Measurements from ENCODE around the gene PRRT4. TPM values are rescaled to one million over a fixed set of nuclear protein-coding genes. Genes with fewer than 3 reads are reported as not detected.

The PRRT4 gene
- total RNA-seq, 1 experiment from 2014 or later: not detected

GRCh38 chr7:128364166-128364870 is 2.8 kb upstream of the PRRT4 start:
- H3K4me3 Mint-ChIP-seq (ENCODE audit: unreplicated experiment): no peak overlapping the region
- H3K27ac Mint-ChIP-seq (ENCODE audit: low read depth, unreplicated experiment): no peak overlapping the region
- BruUV-seq (replicated peaks): no TSS peak
- intact Hi-C loops (cut with micrococcal nuclease): no loop called here
- DNase-seq (ENCODE audit: unreplicated experiment): no peak
- H3K4me1 Mint-ChIP-seq (ENCODE audit: insufficient read depth, unreplicated experiment): peaks cover 13% of the 10 kb centered on the region
- ChIA-PET POLR2A (no interaction called here), CTCF (interaction anchor here (0.7 to 1.3 kb wide), 2 partner anchors 17 to 22 kb away, joined by 4 to 5 read pairs; no protein-coding TSS in a partner anchor)
- H3K36me3 Mint-ChIP-seq (ENCODE audit: insufficient read depth, unreplicated experiment): no peaks in the 10 kb centered on the region
- TF ChIP-seq CTCF (IDR thresholded peaks at IDR 0.05; ENCODE audit: unreplicated experiment): no peak
- peaks cover 20% of the 10 kb centered on the region for H3K27me3 Mint-ChIP-seq (ENCODE audit: insufficient read depth, unreplicated experiment)
- H3K9me3 Mint-ChIP-seq (ENCODE audit: unreplicated experiment): no peaks in the 10 kb centered on the region

- no peak overlapping the region for H3K27ac Mint-ChIP-seq (ENCODE audit: low read depth, unreplicated experiment)
These were observed 1.8 kb upstream of the PRRT4 start for GRCh38 chr7:128363261-128363721.

GRCh38 chr7:128362670-128363069 is 1.2 kb upstream of the PRRT4 start:
- Mint-ChIP-seq H3K27me3 (ENCODE audit: insufficient read depth, unreplicated experiment) (peaks cover 20% of the 10 kb centered on the region), H3K9me3 (ENCODE audit: unreplicated experiment) (no peaks in the 10 kb centered on the region), H3K4me3 (ENCODE audit: unreplicated experiment) (no peak overlapping the region), H3K36me3 (ENCODE audit: insufficient read depth, unreplicated experiment) (no peaks in the 10 kb centered on the region), H3K4me1 (ENCODE audit: insufficient read depth, unreplicated experiment) (peaks cover 13% of the 10 kb centered on the region), H3K27ac (ENCODE audit: low read depth, unreplicated experiment) (no peak overlapping the region)
- TF ChIP-seq CTCF (IDR thresholded peaks at IDR 0.05; ENCODE audit: unreplicated experiment): no peak
- no TSS peak for BruUV-seq (replicated peaks)
- intact Hi-C loops (cut with micrococcal nuclease): no loop called here
- no peak for DNase-seq (ENCODE audit: unreplicated experiment)
- POLR2A ChIA-PET: interaction anchor here (1.0 to 1.3 kb wide), 3 partner anchors 10 to 19 kb away, joined by 3 to 6 read pairs (median 5); partner anchors contain the start of gene RBM28
- CTCF ChIA-PET: interaction anchor here (0.8 to 1.5 kb wide), 3 partner anchors 11 to 24 kb away, joined by 4 to 5 read pairs (median 5); no protein-coding TSS in a partner anchor

More at GRCh38 chr7:128363261-128363721, 1.8 kb upstream of the PRRT4 start:
- Mint-ChIP-seq H3K4me1 (ENCODE audit: insufficient read depth, unreplicated experiment) (peaks cover 13% of the 10 kb centered on the region), H3K4me3 (ENCODE audit: unreplicated experiment) (no peak overlapping the region), H3K9me3 (ENCODE audit: unreplicated experiment) (no peaks in the 10 kb centered on the region), H3K27me3 (ENCODE audit: insufficient read depth, unreplicated experiment) (peaks cover 20% of the 10 kb centered on the region), H3K36me3 (ENCODE audit: insufficient read depth, unreplicated experiment) (no peaks in the 10 kb centered on the region)
- DNase-seq (ENCODE audit: unreplicated experiment): no peak
- intact Hi-C loops (cut with micrococcal nuclease): no loop called here
- ChIA-PET POLR2A (no interaction called here), CTCF (interaction anchor here (0.5 kb wide), 1 partner anchor 1614 kb away, joined by 3 read pairs; no protein-coding TSS in a partner anchor)
- BruUV-seq (replicated peaks): no TSS peak
- TF ChIP-seq CTCF (IDR thresholded peaks at IDR 0.05; ENCODE audit: unreplicated experiment): no peak

- TF ChIP-seq CTCF (IDR thresholded peaks at IDR 0.05; ENCODE audit: unreplicated experiment): no peak
- H3K27ac Mint-ChIP-seq (ENCODE audit: low read depth, unreplicated experiment): no peak overlapping the region
- no peaks in the 10 kb centered on the region for H3K36me3 Mint-ChIP-seq (ENCODE audit: insufficient read depth, unreplicated experiment)
- H3K27me3 Mint-ChIP-seq (ENCODE audit: insufficient read depth, unreplicated experiment): peaks cover 15% of the 10 kb centered on the region
- CTCF ChIA-PET: interaction anchor here (1.0 to 2.0 kb wide), 4 partner anchors 11 to 28 kb away, joined by 3 to 8 read pairs (median 4); partner anchors contain the start of gene RBM28
- peaks cover 6% of the 10 kb centered on the region for H3K4me1 Mint-ChIP-seq (ENCODE audit: insufficient read depth, unreplicated experiment)
- POLR2A ChIA-PET: interaction anchor here (1.0 kb wide), 1 partner anchor 17 kb away, joined by 3 read pairs; the partner anchor contains the start of gene RBM28
- no TSS peak for BruUV-seq (replicated peaks)
- no peak for DNase-seq (ENCODE audit: unreplicated experiment)
- intact Hi-C loops (cut with micrococcal nuclease): no loop called here
- no peak overlapping the region for H3K4me3 Mint-ChIP-seq (ENCODE audit: unreplicated experiment)
- H3K9me3 Mint-ChIP-seq (ENCODE audit: unreplicated experiment): no peaks in the 10 kb centered on the region
These were observed 1.2 kb downstream of the PRRT4 start for GRCh38 chr7:128360359-128360678.
